ENCODE measurements around the gene SPATA31D3. TPM values are rescaled to one million over a fixed set of nuclear protein-coding genes. Genes with fewer than 3 reads are reported as not detected.

Gene SPATA31D3
- total and polyA plus RNA-seq, 4 donors, result not detected

GRCh38 chr9:81955625-81956024 lies 12.3 kb downstream of the SPATA31D3 start (continued):
- TF ChIP-seq REST (IDR thresholded peaks at IDR 0.05) (no peak), HNF4A (conservative IDR thresholded peaks at IDR 0.05) (no peak)

- DNase-seq (ENCODE audit: low spot score), result no peak
- TF ChIP-seq HNF4A (conservative IDR thresholded peaks at IDR 0.05), result no peak
- no peak for TF ChIP-seq REST (IDR thresholded peaks at IDR 0.05)
- TF ChIP-seq CTCF (IDR thresholded peaks at IDR 0.05; ENCODE audit: low read depth, low read length, missing input control), result no peak
- TF ChIP-seq RXRA (IDR thresholded peaks at IDR 0.05), result no peak
- no peak for TF ChIP-seq HNF4G (IDR thresholded peaks at IDR 0.05)
- no peak for TF ChIP-seq ATF3 (IDR thresholded peaks at IDR 0.05)
- no peak for TF ChIP-seq TAF1 (conservative IDR thresholded peaks at IDR 0.05)
- TF ChIP-seq EGR1 (IDR thresholded peaks at IDR 0.05; ENCODE audit: low read depth in 2 of 2), result no peak
- no peak for TF ChIP-seq YY1 (IDR thresholded peaks at IDR 0.05)
- no peak for TF ChIP-seq NR2F2 (IDR thresholded peaks at IDR 0.05)
- no peak for TF ChIP-seq MAX (IDR thresholded peaks at IDR 0.05)
- TF ChIP-seq FOXA1 (IDR thresholded peaks at IDR 0.05), result no peak
- no peak for TF ChIP-seq JUND (IDR thresholded peaks at IDR 0.05)
- Histone ChIP-seq H3K9ac (ENCODE audit: low read depth in 1 of 2, low read length in 2 of 2) (no peak overlapping the region), H3K4me1 (ENCODE audit: control insufficient read depth in 4 of 4, insufficient read depth in 4 of 4, low read length in 3 of 4) (no peaks in the 10 kb centered on the region), H3K36me3 (ENCODE audit: control insufficient read depth in 4 of 4, insufficient read depth in 3 of 4, low read depth in 1 of 4, low read length in 3 of 4) (no peaks in the 10 kb centered on the region), H3K9me3 (ENCODE audit: control insufficient read depth in 4 of 4, low read length in 3 of 4) (no peaks in the 10 kb centered on the region), H3K4me3 (ENCODE audit: low read depth in 1 of 3, low read length in 3 of 3) (no peak overlapping the region), H3K27me3 (ENCODE audit: control insufficient read depth in 4 of 4, insufficient read depth in 4 of 4, low read length in 3 of 4) (no peaks in the 10 kb centered on the region), H3K27ac (ENCODE audit: low read depth in 1 of 2, low read length in 2 of 2) (no peak overlapping the region)
- WGBS, result 80% methylated on average over 6 of the region's 6 CpGs
Measured at GRCh38 chr9:81964218-81965171, 21.2 kb downstream of the SPATA31D3 start.
